ENCODE data around the gene ASTN1. TPM values are rescaled to one million over a fixed set of nuclear protein-coding genes. Genes with fewer than 3 reads are reported as not detected.

The ASTN1 gene
- total RNA-seq, 1 experiment from 2014 or later = 0.42 TPM

- peak; percentile 99 for ATAC-seq
- Histone ChIP-seq H3K9me2 (ENCODE audit: insufficient read depth) (no peaks in the 10 kb centered on the region), H3K36me3 (ENCODE audit: control insufficient read depth in 1 of 2, insufficient read depth in 2 of 2, low read length in 2 of 2) (no peaks in the 10 kb centered on the region), H4K20me1 (ENCODE audit: insufficient read depth) (no peaks in the 10 kb centered on the region), H3K9ac (ENCODE audit: low read length) (no peak overlapping the region), H2AFZ (ENCODE audit: low read depth, low read length, poor library complexity, severe bottlenecking) (no peak overlapping the region), H3K4me3 (replicated peaks in 1 of 2; ENCODE audit: low read depth in 1 of 2, low read length in 2 of 2) (no peak overlapping the region), H3K9me3 (ENCODE audit: control insufficient read depth in 1 of 2, insufficient read depth in 1 of 2, low read depth in 1 of 2, low read length in 2 of 2) (no peaks in the 10 kb centered on the region), H3K4me2 (ENCODE audit: low read length) (no peak overlapping the region), H3K79me2 (ENCODE audit: insufficient read depth, low read length) (no peaks in the 10 kb centered on the region), H3K4me1 (ENCODE audit: control insufficient read depth in 1 of 2, insufficient read depth in 2 of 2, low read length in 2 of 2) (no peaks in the 10 kb centered on the region), H3K27ac (ENCODE audit: low read depth, low read length) (no peak overlapping the region), H3K27me3 (ENCODE audit: insufficient read depth, low read length) (peaks cover 16% of the 10 kb centered on the region)
- CTCF ChIA-PET = interaction anchor here (0.5 to 1.8 kb wide), 8 partner anchors 8 to 999 kb away, joined by 3 to 13 read pairs (median 4); no protein-coding TSS in a partner anchor
- TF ChIP-seq CBX3 (IDR thresholded peaks at IDR 0.05; ENCODE audit: low read depth) (peak; percentile 90), EGR1 (IDR thresholded peaks at IDR 0.05; ENCODE audit: low read depth) (no peak), MAX (IDR thresholded peaks at IDR 0.05) (peak; percentile 49; the same call in 1 of the 2 replicates), SRF (IDR thresholded peaks at IDR 0.05; ENCODE audit: low read depth) (no peak), REST (IDR thresholded peaks at IDR 0.05; ENCODE audit: low read depth) (no peak), YY1 (IDR thresholded peaks at IDR 0.05; ENCODE audit: extremely low read depth, insufficient replicate concordance, low read depth, low read length) (peak; percentile 40), RAD21 (IDR thresholded peaks at IDR 0.05; ENCODE audit: low read depth) (peak; percentile 70), POLR2A (IDR thresholded peaks at IDR 0.05; ENCODE audit: borderline replicate concordance, extremely low read depth, insufficient read depth, insufficient read length) (no peak), ATF3 (IDR thresholded peaks at IDR 0.05) (no peak), CEBPB (IDR thresholded peaks at IDR 0.05; ENCODE audit: low read depth) (no peak), ZBTB33 (IDR thresholded peaks at IDR 0.05; ENCODE audit: extremely low read depth, insufficient replicate concordance, low read length) (no peak), ELF1 (IDR thresholded peaks at IDR 0.05; ENCODE audit: borderline replicate concordance, low read depth) (no peak), JUND (IDR thresholded peaks at IDR 0.05) (no peak), FOSL1 (IDR thresholded peaks at IDR 0.05; ENCODE audit: low read depth) (no peak), SP1 (IDR thresholded peaks at IDR 0.05; ENCODE audit: low read depth) (no peak)
- TF ChIP-seq, protein P1, sequence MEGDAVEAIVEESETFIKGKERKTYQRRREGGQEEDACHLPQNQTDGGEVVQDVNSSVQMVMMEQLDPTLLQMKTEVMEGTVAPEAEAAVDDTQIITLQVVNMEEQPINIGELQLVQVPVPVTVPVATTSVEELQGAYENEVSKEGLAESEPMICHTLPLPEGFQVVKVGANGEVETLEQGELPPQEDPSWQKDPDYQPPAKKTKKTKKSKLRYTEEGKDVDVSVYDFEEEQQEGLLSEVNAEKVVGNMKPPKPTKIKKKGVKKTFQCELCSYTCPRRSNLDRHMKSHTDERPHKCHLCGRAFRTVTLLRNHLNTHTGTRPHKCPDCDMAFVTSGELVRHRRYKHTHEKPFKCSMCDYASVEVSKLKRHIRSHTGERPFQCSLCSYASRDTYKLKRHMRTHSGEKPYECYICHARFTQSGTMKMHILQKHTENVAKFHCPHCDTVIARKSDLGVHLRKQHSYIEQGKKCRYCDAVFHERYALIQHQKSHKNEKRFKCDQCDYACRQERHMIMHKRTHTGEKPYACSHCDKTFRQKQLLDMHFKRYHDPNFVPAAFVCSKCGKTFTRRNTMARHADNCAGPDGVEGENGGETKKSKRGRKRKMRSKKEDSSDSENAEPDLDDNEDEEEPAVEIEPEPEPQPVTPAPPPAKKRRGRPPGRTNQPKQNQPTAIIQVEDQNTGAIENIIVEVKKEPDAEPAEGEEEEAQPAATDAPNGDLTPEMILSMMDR (IDR thresholded peaks at IDR 0.05 in 2 of 3, conservative IDR thresholded peaks at IDR 0.05 in 1 of 3; ENCODE audit: borderline replicate concordance in 1 of 3, insufficient read depth in 1 of 3, low read depth in 2 of 3, low read length in 2 of 3) = peak; percentile 86 to 99 (median 91)
- DNase-seq (ENCODE audit: low read depth, low spot score) = peak; percentile 63
- POLR2A ChIA-PET = no interaction called here
- intact Hi-C loops (cut with micrococcal nuclease) = loop anchor here (1.0 kb wide), 3 partner anchors 52 to 997 kb away; no protein-coding TSS in a partner anchor
- RAD21 ChIA-PET (ENCODE audit: low non-redundant PET in 1 of 2, low total read pairs in 2 of 2, uncharacterized antibody in 2 of 2, unreplicated experiment in 2 of 2) = no interaction called here
- BruUV-seq (replicated peaks) = no TSS peak
Measured at GRCh38 chr1:176949033-176949662, 215.4 kb downstream of the ASTN1 start.

All from HCT116 (cell line).